Pancreas (tissue), 10 donors: ENCODE results near the gene SREBF1. TPM values are rescaled to one million over a fixed set of nuclear protein-coding genes. Genes with fewer than 3 reads are reported as not detected.

ENCODE experiments used
- ATAC-seq, 4 donors: fragments of 200-7000 bp; cut with Tn5 transposase; one replicate each; pipeline versions ENCODE4 v1.8.0 to v1.9.1; 2020; ENCODE audit warnings: mild to moderate bottlenecking in 4 of 4, moderate library complexity in 4 of 4
- DNase-seq, 6 donors: peaks; one replicate each; pipeline ENCODE4 v3.0.0-alpha.2; 2020
- FAIRE-seq: peaks from 2 replicates; lab custom pipeline; 2012; peaks lifted over from hg19 to GRCh38; lab: Jason Lieb, UNC
- H3K27ac ChIP-seq, 4 donors: fragments of 200-600 bp; sonication (generic); 1 replicate in 3 of 4; 2 replicates in 1 of 4; pipeline versions ENCODE4 v1.5.0 to v1.8.0; 2020
- H3K27me3 ChIP-seq, 4 donors: fragments of 200-600 bp; one replicate each; pipeline ENCODE4 v1.8.0; 2021
- H3K36me3 ChIP-seq, 3 donors: fragments of 200-600 bp; sonication (generic) in 1 of 3; one replicate each; pipeline versions ENCODE4 v1.5.0 to v1.8.0; 2020 to 2021
- H3K4me1 ChIP-seq, 3 donors: fragments of 200-600 bp; one replicate each; pipeline ENCODE4 v1.8.0; 2021
- H3K4me3 ChIP-seq, 4 donors: fragments of 200-600 bp; sonication (generic) in 2 of 4; one replicate each; pipeline versions ENCODE4 v1.5.0 to v1.8.0; 2020 to 2021
- H3K9me3 ChIP-seq, 4 donors: fragments of 200-600 bp; one replicate each; pipeline ENCODE4 v1.8.0; 2021
- WGBS, 2 donors: extraction: QIAGEN DNeasy Blood & Tissue Kit; methylation state at CpG; one replicate each; pipeline ENCODE4 v1.1.7; 2013; 5-methylcytosine and 5-hydroxymethylcytosine counted together
- intact Hi-C, 3 donors: fragments of 100-400 bp; cut with DNase I; formaldehyde crosslinking; loops; one replicate each; pipeline versions ENCODE4 v1.11.1 to v1.14.2; 2022
- polyA plus RNA-seq, 2 donors: library from polyadenylated mRNA; stranded (reverse); fragments of 200-250 nt; gene quantifications; one replicate each; pipeline ENCODE4 v1.2.3, GENCODE V29; 2013
- total RNA-seq, 6 donors: library from RNA; stranded (reverse); fragmentation: NEBNext Ultra II Directional in 4 of 6; extraction: Animal tissue kit (Norgen Biotek cat#: 25700) in 4 of 6; gene quantifications; one replicate each; pipeline versions ENCODE4 v1.2.1 to v1.2.4, GENCODE V29; 2021 to 2023
- TF ChIP-seq, protein P1 (sequence below), 4 donors: fragments of 200-600 bp; sonication (generic) in 3 of 4; IDR thresholded peaks; one replicate each; pipeline versions ENCODE4 v1.5.0 to v1.8.0; 2021; ENCODE audit warnings: antibody characterized with exemption in 4 of 4
- donor health status: healthy with polysubstance abuse.
- donor health status: DM: no; HTN: no; CAD: no; lungs with moderate emphysema.
- donor health status: DM: no; HTN: no; CAD: no.
- donor health status: control.
- donor health status: control.
- donor health status: Bipolar disorder and iron deficiency.
- donor health status: DM: yes; HTN: yes; CAD: no.
- donor health status: DM: no; HTN: no; CAD: no.
- donor health status: DM: no; HTN: no; CAD: no.
- donor health status: DM: yes; HTN: yes; CAD: no.

SREBF1 gene
- total and polyA plus RNA-seq, 8 donors: 12.0 to 77.5 (median 32.3) TPM

DNA sequence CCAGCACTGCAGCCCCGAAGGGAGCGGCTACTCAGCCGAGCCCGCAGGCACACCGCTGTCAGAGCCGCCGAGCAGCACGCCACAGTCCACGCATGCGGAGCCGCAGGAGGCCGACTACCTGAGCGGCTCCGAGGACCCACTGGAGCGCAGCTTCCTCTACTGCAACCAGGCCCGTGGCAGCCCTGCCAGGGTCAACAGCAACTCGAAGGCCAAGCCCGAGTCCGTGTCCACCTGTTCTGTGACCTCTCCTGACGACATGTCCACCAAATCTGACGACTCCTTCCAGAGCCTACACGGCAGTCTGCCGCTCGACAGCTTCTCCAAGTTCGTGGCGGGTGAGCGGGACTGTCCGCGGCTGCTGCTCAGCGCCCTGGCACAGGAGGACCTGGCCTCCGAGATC, 42.4 kb downstream of the SREBF1 start:
- TF ChIP-seq, protein P1, sequence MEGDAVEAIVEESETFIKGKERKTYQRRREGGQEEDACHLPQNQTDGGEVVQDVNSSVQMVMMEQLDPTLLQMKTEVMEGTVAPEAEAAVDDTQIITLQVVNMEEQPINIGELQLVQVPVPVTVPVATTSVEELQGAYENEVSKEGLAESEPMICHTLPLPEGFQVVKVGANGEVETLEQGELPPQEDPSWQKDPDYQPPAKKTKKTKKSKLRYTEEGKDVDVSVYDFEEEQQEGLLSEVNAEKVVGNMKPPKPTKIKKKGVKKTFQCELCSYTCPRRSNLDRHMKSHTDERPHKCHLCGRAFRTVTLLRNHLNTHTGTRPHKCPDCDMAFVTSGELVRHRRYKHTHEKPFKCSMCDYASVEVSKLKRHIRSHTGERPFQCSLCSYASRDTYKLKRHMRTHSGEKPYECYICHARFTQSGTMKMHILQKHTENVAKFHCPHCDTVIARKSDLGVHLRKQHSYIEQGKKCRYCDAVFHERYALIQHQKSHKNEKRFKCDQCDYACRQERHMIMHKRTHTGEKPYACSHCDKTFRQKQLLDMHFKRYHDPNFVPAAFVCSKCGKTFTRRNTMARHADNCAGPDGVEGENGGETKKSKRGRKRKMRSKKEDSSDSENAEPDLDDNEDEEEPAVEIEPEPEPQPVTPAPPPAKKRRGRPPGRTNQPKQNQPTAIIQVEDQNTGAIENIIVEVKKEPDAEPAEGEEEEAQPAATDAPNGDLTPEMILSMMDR (IDR thresholded peaks at IDR 0.05): no peak
- Histone ChIP-seq H3K9me3 (no peaks in the 10 kb centered on the region), H3K27me3 (no peaks in the 10 kb centered on the region), H3K36me3 (peaks cover 0 to 30% (median 7%) of the 10 kb centered on the region in 3 donors), H3K4me3 (no peak overlapping the region), H3K27ac (no peak overlapping the region), H3K4me1 (no peaks in the 10 kb centered on the region)
- peak in 1 of 6 donors; percentile 69 for DNase-seq
- WGBS, 2 donors: 93% methylated on average over 31 of the region's 31 CpGs
- FAIRE-seq: no peak
- no peak for ATAC-seq
- intact Hi-C loops: loop anchor here in 1 of 3 donors (10.0 kb wide), 1 partner anchor 120 kb away; no protein-coding TSS in a partner anchor

GRCh38 chr17:17793378-17794214, 43.2 kb downstream of the SREBF1 start:
- 91 to 93% methylated on average over 30 of the region's 30 CpGs for WGBS, 2 donors
- Histone ChIP-seq H3K27me3 (no peaks in the 10 kb centered on the region), H3K36me3 (peaks cover 0 to 30% (median 7%) of the 10 kb centered on the region in 3 donors), H3K9me3 (no peaks in the 10 kb centered on the region), H3K4me3 (no peak overlapping the region), H3K27ac (peak overlapping the region in 1 of 4 donors; percentile 17), H3K4me1 (no peaks in the 10 kb centered on the region)
- TF ChIP-seq, protein P1 (IDR thresholded peaks at IDR 0.05): no peak
- ATAC-seq (no peak), DNase-seq (peak in 1 of 6 donors; percentile 66), FAIRE-seq (no peak)
- intact Hi-C loops: loop anchor here in 1 of 3 donors (10.0 kb wide), 1 partner anchor 119 kb away; no protein-coding TSS in a partner anchor

GRCh38 chr17:17792551-17793377, 44.0 kb downstream of the SREBF1 start:
- WGBS, 2 donors: 58 to 61% methylated on average over 34 to 38 of the region's 38 CpGs
- ATAC-seq: peak in 3 of 4 donors; percentile 55 to 68 (median 63)
- TF ChIP-seq, protein P1 (IDR thresholded peaks at IDR 0.05): no peak
- Histone ChIP-seq H3K4me3 (no peak overlapping the region), H3K27me3 (no peaks in the 10 kb centered on the region), H3K9me3 (no peaks in the 10 kb centered on the region), H3K4me1 (no peaks in the 10 kb centered on the region), H3K27ac (peak overlapping the region in 1 of 4 donors; percentile 17), H3K36me3 (peaks cover 0 to 30% (median 4%) of the 10 kb centered on the region in 3 donors)
- intact Hi-C loops: loop anchor here in 1 of 3 donors (10.0 kb wide), 1 partner anchor 118 kb away; no protein-coding TSS in a partner anchor
- no peak for FAIRE-seq
- peak in 2 of 6 donors; percentile 34 to 69 for DNase-seq

DNA sequence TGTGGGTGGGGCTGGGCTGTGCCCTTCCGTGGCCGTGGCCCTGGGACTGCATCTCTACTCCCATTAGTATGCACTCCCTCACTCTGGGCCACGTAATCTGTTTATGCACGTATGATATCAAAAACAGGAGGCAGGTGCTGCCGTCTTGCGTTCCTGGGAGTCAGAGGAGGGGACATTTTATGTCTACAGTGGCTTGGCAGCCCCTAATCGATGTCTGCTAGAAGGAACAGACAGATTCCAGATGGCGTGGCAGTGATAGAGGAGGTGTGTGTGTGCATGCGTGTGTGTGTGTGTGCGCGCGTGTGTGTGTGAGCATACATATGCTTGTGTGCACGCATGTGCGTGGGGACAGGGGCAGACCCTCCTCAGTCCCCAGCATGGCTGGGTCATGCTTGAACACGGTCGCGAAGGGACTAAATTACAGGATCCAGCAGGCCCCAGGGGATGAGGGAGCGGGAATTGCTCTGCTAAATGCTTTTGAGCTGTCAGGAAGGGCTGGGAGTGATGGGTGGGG, 44.7 kb downstream of the SREBF1 start:
- no peak for FAIRE-seq
- no peaks in the 10 kb centered on the region for H3K27me3 ChIP-seq
- 62 to 64% methylated on average over 18 of the region's 18 CpGs for WGBS, 2 donors
- H3K27ac ChIP-seq: no peak overlapping the region
- no peak for DNase-seq
- H3K4me3 ChIP-seq: no peak overlapping the region
- intact Hi-C loops: loop anchor here in 1 of 3 donors (10.0 kb wide), 1 partner anchor 117 kb away; no protein-coding TSS in a partner anchor
- H3K36me3 ChIP-seq: peaks cover 0 to 30% (median 4%) of the 10 kb centered on the region in 3 donors
- H3K9me3 ChIP-seq: no peaks in the 10 kb centered on the region
- TF ChIP-seq, protein P1 (IDR thresholded peaks at IDR 0.05): no peak
- ATAC-seq: peak in 3 of 4 donors; percentile 6 to 22 (median 10)
- H3K4me1 ChIP-seq: peaks cover 0 to under 1% (median 0%) of the 10 kb centered on the region in 3 donors
